Stimulated activated naive CD4-positive, alpha-beta T cell treated with Interleukin-2 at 50 U/mL for 16 hours (primary cell): ENCODE measurements around the gene CHD2.

Source experiments
- DNase-seq: peaks from one replicate; lab custom pipeline; 2025; lab: John Stamatoyannopoulos, UW

CHD2 gene

DNA sequence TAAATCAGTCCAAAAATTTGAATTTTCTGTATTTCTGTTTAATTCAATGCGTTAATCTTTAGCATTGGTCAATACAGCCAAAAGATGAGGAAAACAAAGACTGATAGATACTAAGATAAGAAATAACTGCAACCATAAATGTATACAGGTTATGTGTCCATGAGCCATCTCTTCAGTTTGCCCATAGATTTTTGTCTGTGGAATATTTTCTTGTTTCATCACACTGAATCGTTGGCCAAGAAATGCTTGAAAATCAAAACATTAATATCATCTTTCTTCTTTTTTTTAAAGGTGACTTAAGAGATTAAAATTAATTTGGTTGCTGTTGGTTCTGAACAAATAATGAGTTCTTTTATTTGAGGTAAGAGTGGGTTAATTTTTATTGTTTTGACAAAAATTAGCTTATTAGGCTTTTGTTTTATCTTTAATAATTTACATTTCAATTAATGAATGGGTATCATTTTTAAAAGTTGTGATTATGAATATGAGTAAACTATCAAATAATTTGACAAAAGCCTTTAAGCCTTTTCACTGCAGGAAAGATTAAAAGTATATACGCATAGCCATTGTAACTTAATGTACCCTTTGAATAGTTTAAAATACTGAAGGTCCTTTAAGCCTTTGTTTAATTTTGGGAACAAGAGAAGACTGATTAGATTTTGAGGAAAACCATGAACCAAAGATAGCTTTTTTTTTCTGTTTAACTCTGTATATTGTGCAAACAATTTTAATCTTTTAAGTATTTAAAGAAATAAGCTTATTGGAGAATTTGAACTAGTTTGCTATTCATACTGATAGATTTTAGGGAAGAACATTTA, 14.7 kb upstream of the CHD2 start:
- DNase-seq: no peak

DNA sequence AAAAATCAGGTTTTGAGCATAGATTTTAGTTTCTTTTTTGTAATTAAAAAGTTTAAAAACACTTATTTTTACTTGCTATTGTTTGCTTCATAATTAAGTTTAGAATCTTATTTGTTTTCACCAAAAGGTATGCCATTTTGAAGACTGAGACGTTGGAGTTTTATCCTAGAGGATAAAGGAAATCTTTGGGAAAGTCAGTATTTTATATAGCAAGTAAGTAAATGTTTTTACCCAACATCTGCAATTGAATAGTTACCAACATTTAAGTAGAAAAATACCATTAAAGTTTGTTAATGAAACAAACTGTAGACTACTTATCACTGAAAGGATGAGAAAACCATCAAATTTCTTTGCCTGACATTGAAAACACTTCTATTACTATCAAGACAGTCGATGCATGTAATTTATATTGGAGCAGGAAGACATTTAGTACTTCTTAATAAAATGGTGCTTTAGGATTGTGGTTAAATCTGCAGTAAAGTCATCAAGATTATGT, 14.0 kb upstream of the CHD2 start:
- DNase-seq: no peak

GRCh38 chr15:92886815-92887214, 13.3 kb upstream of the CHD2 start:
- no peak for DNase-seq

DNA sequence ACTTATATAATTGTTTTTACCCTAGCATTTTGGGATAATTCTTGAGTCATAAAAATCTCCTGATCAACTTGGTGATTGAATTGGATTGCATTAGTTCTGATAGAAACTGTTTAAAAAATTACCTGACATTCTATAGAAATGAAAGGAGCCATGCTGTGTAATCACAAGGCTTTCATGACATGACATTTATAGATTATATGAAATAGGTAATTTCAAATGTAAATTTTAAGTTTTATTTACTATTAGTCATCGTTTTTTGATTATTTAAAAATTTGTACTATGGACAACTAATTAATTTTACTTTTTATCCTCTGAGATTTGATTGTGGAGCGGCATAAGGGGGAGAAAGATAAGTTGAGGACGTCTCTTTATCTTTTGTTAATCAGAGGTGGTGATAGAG, 12.3 kb upstream of the CHD2 start:
- DNase-seq: no peak

- no peak for DNase-seq
Measured at GRCh38 chr15:92889390-92890107, 10.6 kb upstream of the CHD2 start.

GRCh38 chr15:92891533-92892200, 8.5 kb upstream of the CHD2 start:
- DNase-seq: no peak

DNA sequence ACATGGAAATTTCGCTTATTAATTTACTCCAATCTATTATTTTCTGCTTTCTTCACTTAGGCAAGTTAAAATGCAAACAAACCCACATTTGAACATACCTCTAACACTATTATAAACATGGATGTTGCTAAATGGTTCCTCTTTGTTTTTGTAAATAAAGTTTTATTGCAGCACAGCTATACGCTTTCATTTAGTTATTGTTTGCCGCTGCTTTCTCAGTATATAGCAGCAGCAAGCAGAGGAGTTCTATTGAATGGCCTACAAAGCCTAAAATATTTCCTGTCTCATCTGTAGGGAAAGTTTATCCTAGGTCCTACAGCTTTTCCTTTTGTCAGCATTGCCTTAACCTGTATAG, 7.9 kb upstream of the CHD2 start:
- DNase-seq: no peak

DNA sequence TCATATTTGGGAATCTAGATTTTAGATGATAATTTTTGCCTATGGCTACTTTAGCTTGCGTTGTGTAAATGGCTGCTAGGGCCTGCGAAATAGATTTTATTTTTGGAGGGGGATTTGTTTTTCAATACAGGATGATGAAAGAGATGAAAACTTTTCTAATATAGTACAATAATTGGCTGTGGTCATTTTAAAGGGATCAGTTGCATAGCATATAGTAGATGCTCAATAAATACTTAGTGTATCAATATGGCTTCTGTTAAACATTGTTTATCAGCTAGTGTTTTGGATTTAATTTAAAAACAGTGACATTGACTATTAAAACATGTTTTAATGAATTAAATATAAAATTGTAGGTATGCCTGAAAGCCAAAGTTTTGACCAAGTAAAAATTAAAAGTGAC, 6.9 kb upstream of the CHD2 start:
- DNase-seq: no peak

DNA sequence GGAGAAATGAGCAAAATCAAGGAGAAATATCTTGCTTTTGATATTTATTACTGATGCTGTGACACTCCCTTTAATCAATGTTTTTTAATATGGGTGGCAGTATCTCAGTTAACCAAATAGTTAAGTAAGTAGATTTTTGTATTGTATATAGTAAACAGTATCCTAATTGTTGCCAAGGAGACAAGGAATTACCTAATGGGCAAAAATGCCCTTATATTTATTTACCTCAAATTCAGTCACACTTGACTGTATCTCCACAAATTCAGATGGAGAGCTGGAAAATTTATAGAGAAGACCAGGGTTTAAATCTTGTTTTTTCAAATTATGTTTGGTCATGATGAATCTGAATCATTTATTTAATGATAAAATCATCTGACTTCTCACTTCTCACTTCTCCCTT, 3.6 kb upstream of the CHD2 start:
- DNase-seq: no peak

DNA sequence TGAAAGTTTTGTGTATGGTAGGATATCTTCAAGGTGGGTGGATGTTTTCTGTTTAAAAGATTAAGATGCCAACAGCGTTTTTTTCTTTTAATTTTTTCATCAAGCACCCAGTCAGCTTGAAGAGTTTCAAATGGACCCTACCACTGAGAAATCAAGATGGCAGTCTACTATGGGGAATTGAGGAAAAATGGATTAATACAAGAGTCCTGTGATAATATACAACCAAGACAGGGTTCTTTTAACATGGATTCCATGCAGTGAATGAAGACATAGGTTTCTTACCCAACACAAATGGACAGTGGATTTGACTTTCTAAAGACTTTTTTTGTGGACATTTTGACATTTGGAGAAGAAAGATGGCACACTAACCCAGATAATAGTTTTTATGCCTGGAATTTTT, 2.5 kb upstream of the CHD2 start:
- no peak for DNase-seq

- DNase-seq: no peak
Measured at GRCh38 chr15:92898988-92899582, 1.0 kb upstream of the CHD2 start.

GRCh38 chr15:92899601-92899947, 550 bp upstream of the CHD2 start:
- DNase-seq: no peak

DNA sequence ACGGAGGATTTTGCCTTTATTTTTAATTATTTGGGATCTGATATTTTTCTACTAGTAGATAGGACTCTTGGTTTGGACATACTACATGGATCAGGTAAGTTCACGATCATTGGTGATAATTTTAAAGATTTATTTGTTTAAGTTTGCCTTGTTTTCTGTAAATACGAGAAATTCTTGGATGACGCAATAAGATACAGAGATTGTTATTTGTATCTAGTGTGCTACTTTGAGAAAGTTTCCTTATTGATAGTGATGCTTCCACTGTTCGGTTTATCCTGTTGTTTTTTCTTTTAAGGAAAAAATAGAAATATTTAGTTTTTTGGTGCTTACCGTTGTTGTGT, 577 bp downstream of the CHD2 start:
- no peak for DNase-seq

GRCh38 chr15:92901072-92901761, 1.1 kb downstream of the CHD2 start:
- no peak for DNase-seq

DNA sequence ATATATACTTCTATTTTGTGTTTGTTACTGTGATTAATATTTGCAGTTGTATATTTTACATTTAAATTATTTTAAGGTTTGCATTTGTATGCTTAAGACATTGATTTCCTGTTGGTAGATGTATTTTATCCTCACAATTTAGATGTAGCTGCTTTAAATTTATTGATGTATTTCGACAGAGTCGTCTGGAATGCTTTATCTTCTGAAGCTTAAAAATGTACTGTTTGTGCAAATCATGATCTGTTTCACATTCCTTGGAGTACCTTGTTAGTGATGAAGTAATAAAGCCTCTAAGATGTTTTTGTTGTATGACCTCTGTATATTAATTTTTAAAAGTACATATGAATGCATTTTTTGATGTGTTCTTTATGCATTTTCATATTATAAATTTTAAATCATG, 1.9 kb downstream of the CHD2 start:
- DNase-seq: no peak

DNA sequence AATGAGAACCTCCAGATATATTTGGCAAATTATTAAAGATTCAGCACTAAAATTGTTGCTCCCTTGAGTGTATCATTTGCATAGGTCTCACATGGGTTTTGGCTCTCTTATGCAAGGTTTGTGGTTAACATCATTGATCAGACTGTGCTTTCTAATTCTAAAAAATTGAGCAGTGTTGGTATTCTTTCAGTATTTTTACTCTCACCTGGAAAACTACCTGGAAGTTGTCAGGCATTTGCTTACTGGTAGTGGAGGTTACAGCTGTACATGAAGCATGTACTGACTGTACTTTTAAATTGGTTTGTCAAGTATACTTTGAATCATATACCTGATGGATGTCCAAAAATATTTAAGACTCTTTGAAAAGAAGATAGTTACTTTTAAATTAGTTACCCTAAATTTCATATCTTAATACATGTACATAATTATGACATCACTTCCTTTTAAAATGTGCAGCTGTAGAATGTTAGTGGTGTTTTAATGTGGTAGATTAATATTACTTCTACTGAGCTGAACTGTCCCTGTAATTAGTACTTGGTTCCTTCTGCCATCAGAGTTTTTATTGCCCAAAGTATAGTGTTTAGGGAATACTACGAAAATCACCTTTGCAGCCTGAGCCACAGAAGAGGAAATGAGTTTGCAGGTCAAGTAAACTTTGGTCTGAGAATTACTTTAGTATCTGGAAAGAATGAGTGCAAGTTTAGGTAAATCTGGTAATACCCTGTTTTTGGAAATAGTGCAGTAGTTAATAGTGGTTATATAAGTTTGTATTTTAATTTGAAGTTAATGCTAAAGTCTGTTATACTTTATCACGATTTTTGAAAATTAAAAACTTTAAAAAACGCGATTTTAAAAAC, 2.8 kb downstream of the CHD2 start:
- no peak for DNase-seq

DNA sequence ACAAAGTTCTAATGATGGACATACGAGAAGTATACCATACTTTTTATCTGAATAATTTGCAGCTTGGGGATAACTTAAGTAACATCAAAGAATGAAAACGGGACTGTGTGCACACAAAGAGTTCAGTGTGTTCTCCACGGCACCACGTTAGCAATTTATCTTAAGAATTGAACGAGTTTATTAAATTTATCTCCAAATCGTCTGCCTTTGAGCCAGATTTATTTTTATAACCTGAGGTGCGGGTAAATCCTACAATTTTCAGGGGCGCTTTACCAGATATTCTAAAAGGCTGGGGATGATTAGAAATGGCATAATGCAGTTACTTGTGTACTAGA, 3.5 kb downstream of the CHD2 start:
- DNase-seq: no peak

DNA sequence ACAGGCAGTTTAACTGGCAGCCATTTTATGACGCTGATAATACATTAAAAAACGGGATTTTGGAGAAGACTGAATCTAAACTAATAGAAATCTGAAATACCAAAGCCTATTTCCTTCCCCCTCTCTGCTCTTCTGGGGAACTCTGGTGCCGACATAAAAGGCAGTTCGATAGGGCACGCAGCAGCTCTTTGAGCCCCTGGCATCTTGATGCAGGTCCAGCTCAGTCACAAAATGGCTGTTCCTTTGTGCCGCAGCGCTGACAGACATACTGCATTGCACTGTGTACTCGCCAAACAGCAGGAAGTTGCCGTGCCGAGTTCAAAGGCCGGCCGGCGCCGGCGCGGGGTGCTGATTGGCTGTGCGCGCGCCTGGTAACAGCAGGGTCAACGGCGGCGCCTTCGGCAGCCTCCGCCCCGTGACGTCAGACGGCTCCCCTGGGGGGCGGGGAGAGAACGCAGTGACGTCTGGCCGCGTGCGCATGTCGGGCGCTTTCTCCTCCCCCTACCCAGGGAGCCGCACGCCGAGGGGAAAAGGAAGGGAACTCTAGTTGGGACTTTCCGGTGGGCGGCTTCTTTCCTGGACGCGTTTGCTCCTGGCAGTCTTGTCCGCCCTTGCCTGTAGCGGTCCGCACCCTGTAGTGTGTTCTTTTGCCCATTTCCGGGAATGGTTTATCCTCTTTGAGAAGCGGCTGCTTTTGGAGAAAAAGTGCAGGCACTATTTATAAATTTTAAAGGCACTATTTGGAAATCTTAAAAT, 4.0 kb downstream of the CHD2 start:
- peak; percentile 96 for DNase-seq

DNA sequence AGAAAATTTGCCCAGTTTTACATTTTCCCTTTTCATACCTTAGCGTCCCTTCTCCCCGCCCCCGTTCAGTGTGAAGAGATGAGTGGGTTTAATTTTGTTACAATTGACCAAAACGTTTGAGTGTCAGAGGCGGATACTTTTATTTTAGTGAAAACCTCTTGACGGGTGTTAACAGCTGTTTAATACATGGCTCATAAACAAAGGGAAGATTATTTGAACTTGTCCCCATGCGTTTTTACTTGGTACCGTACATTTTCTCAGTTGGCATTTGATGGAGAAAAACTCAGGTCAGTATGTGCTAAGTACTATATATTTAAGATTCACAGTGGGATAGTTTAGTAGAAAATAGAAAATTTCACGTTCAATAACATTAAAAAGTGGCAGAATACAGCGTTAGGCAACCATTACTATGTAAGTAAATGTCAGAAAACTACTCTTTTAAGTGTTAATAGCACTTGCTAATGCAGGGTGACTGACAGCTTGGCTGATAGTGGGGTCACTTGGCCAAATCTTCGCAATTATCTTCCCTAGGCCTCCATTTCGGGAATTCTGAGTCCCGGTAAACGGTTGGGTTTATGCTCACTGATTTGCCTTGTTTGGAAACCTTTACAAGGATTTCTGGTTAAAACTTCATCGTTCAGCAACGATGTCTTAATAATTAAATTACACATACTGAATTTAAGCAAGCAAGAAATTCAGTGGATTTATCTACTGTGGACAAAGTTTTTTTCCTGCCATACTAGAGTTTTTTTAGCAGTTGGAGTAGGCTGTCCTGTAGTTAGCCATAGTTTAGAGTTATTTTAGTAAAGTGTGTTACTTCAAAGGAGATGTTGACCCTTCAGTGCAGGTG, 4.8 kb downstream of the CHD2 start:
- no peak for DNase-seq

DNA sequence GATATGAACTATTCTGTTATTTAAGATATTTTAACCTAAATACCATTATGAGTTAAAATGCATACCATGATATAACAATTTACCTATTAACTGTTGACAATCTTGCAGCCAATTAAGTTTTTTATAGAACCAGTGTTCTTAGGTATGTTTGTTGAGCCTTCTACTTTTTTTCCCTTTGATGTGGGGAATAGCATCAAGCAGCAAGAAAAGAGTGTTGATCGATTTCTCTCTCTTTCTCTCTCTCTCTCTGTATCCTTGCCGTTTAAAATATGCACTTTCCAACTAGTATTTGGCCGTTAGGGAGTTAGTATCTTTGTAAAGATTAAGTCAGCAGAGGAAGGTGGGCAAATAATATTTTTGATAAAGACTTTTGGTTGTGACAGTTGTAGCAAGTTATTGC, 5.9 kb downstream of the CHD2 start:
- DNase-seq: no peak
